IMR-90 (cell line): ENCODE data around the gene ITFG2. TPM values are rescaled to one million over a fixed set of nuclear protein-coding genes. Genes with fewer than 3 reads are reported as not detected.

Experiments used
- ATAC-seq: fragments of 200-7000 bp; cut with Tn5 transposase; 2 replicates; pipeline ENCODE4 v1.9.1; 2020; ENCODE audit warnings: low read depth, mild to moderate bottlenecking, moderate library complexity
- BruUV-seq: library from RNA; stranded (reverse); fragments of 400-500 nt; replicated peaks from 2 replicates; lab custom pipeline; 2021; lab: Mats Ljungman, UMichigan
- CTCF ChIA-PET: fragments of 300-600 bp; formaldehyde crosslinking; extraction: SDS; loops from one replicate; lab custom pipeline; 2021; ENCODE audit warnings: antibody characterized with exemption; lab: Yijun Ruan, JAX
- POLR2A ChIA-PET: fragments of 300-600 bp; sonication (Branson Sonifier 250); formaldehyde crosslinking; loops from one replicate; lab custom pipeline; 2022; ENCODE audit warnings: antibody characterized with exemption; ENCODE audit not compliant: unreplicated experiment; lab: Charles Lee
- DNase-seq: peaks from one replicate; pipeline ENCODE4 v3.0.0; 2013
- H2AFZ ChIP-seq: replicated peaks from 2 replicates; pipeline ENCODE3; 2013; ENCODE audit warnings: low read length, mild to moderate bottlenecking; ENCODE audit not compliant: poor library complexity
- H2AK5ac ChIP-seq: 2 replicates; pipeline ENCODE4 v1.6.1; 2013; ENCODE audit warnings: low read depth, low read length, inconsistent platforms
- H2AK9ac ChIP-seq: replicated peaks from 2 replicates; pipeline ENCODE3; 2013; ENCODE audit warnings: mild to moderate bottlenecking, low read depth, low read length, moderate library complexity; ENCODE audit not compliant: poor library complexity
- H2BK120ac ChIP-seq: 2 replicates; pipeline ENCODE4 v1.6.1; 2013; ENCODE audit warnings: low read depth, low read length, inconsistent platforms
- H2BK15ac ChIP-seq: 3 replicates; pipeline ENCODE4 v1.6.1; 2013; ENCODE audit warnings: low read depth, low read length, inconsistent platforms
- H2BK20ac ChIP-seq: 2 replicates; pipeline ENCODE4 v1.6.1; 2013; ENCODE audit warnings: low read depth, mild to moderate bottlenecking, inconsistent platforms, low read length, moderate library complexity
- H2BK5ac ChIP-seq: 2 replicates; pipeline ENCODE4 v1.6.1; 2013; ENCODE audit warnings: mild to moderate bottlenecking, low read depth, low read length, inconsistent platforms; ENCODE audit not compliant: poor library complexity, severe bottlenecking
- H3K14ac ChIP-seq: replicated peaks from 2 replicates; pipeline ENCODE4 v1.6.1; 2013; ENCODE audit warnings: low read depth, low read length, inconsistent platforms
- H3K18ac ChIP-seq: 2 replicates; pipeline ENCODE4 v1.6.1; 2013; ENCODE audit warnings: low read depth, low read length, control low read depth
- H3K23ac ChIP-seq: 2 replicates; pipeline ENCODE4 v1.6.1; 2013; ENCODE audit warnings: low read depth, low read length, inconsistent platforms
- H3K27ac ChIP-seq: 2 replicates; pipeline ENCODE4 v1.5.1; 2013; ENCODE audit warnings: mild to moderate bottlenecking, control low read depth, low read length; ENCODE audit not compliant: insufficient read depth
- H3K27me3 ChIP-seq: 2 replicates; pipeline ENCODE4 v1.6.1; 2013; ENCODE audit warnings: low read length; ENCODE audit not compliant: control insufficient read depth, insufficient read depth
- H3K36me3 ChIP-seq: 2 replicates; pipeline ENCODE4 v1.6.1; 2013; ENCODE audit warnings: low read length, mixed read lengths; ENCODE audit not compliant: control insufficient read depth, insufficient read depth
- H3K4ac ChIP-seq: 2 replicates; pipeline ENCODE4 v1.6.1; 2013; ENCODE audit warnings: low read depth, low read length, inconsistent platforms
- H3K4me1 ChIP-seq: 2 replicates; pipeline ENCODE4 v1.6.1; 2013; ENCODE audit warnings: low read length, mixed read lengths; ENCODE audit not compliant: control insufficient read depth, insufficient read depth
- H3K4me2 ChIP-seq: 2 replicates; pipeline ENCODE4 v1.6.1; 2013; ENCODE audit warnings: low read depth, mild to moderate bottlenecking, control low read depth, low read length, moderate library complexity
- H3K4me3 ChIP-seq: 2 replicates; pipeline ENCODE4 v1.5.1; 2013; ENCODE audit warnings: low read depth, mild to moderate bottlenecking, control low read depth, low read length, moderate library complexity; ENCODE audit not compliant: insufficient read depth
- H3K56ac ChIP-seq: 2 replicates; pipeline ENCODE4 v1.6.1; 2013; ENCODE audit warnings: low read length, inconsistent platforms; ENCODE audit not compliant: insufficient read depth; ENCODE audit errors: extremely low read depth
- H3K79me1 ChIP-seq, 2 experiments: 2 replicates each; pipeline ENCODE4 v1.6.1; 2013; ENCODE audit warnings: low read length in 2 of 2, inconsistent platforms in 1 of 2, low read depth in 1 of 2
- H3K9ac ChIP-seq: 2 replicates; pipeline ENCODE4 v1.6.1; 2013; ENCODE audit warnings: low read depth, low read length, control low read depth
- H3K9me1 ChIP-seq: 2 replicates; pipeline ENCODE4 v1.6.1; 2013; ENCODE audit warnings: low read length, inconsistent platforms; ENCODE audit not compliant: insufficient read depth
- H3K9me3 ChIP-seq: 2 replicates; pipeline ENCODE4 v1.6.1; 2013; ENCODE audit warnings: low read length; ENCODE audit not compliant: control insufficient read depth, insufficient read depth
- H4K20me1 ChIP-seq: 2 replicates; pipeline ENCODE4 v1.6.1; 2013; ENCODE audit warnings: low read length, inconsistent platforms; ENCODE audit not compliant: insufficient read depth
- H4K5ac ChIP-seq: 2 replicates; pipeline ENCODE4 v1.6.1; 2013; ENCODE audit warnings: mild to moderate bottlenecking, low read depth, low read length, control low read depth
- H4K8ac ChIP-seq, 2 experiments: 2 replicates each; pipeline ENCODE4 v1.6.1; 2013; ENCODE audit warnings: low read depth in 2 of 2, low read length in 2 of 2, control low read depth in 1 of 2, inconsistent platforms in 1 of 2
- H4K91ac ChIP-seq: 2 replicates; pipeline ENCODE4 v1.6.1; 2013; ENCODE audit warnings: low read depth, low read length, inconsistent platforms; ENCODE audit not compliant: insufficient read depth
- BHLHE40 ChIP-seq: fragments of 150-350 bp; IDR thresholded peaks from 2 replicates; pipeline ENCODE4 v1.6.1; 2016; ENCODE audit warnings: mild to moderate bottlenecking, low read depth, low read length
- CEBPB ChIP-seq: IDR thresholded peaks from 2 replicates; pipeline ENCODE4 v1.6.1; 2012; ENCODE audit warnings: low read depth, low read length, improper control_type of control experiment
- CHD1 ChIP-seq: IDR thresholded peaks from 2 replicates; pipeline ENCODE4 v1.6.1; 2012; ENCODE audit warnings: low read depth, low read length, improper control_type of control experiment
- ELK1 ChIP-seq: fragments of 150-350 bp; IDR thresholded peaks from 2 replicates; pipeline ENCODE4 v1.6.1; 2016; ENCODE audit warnings: low read depth, mild to moderate bottlenecking, low read length, moderate library complexity, borderline replicate concordance
- FOS ChIP-seq: fragments of 150-350 bp; IDR thresholded peaks from 2 replicates; pipeline ENCODE4 v1.6.1; 2016; ENCODE audit warnings: low read depth, low read length
- MAFK ChIP-seq: IDR thresholded peaks from 2 replicates; pipeline ENCODE4 v1.6.1; 2012; ENCODE audit warnings: low read depth, low read length, improper control_type of control experiment
- MXI1 ChIP-seq: IDR thresholded peaks from 2 replicates; pipeline ENCODE4 v1.6.1; 2012; ENCODE audit warnings: low read depth, mild to moderate bottlenecking, low read length, moderate library complexity, borderline replicate concordance
- NFE2L2 ChIP-seq: fragments of 150-350 bp; IDR thresholded peaks from 2 replicates; pipeline ENCODE4 v1.6.1; 2016; ENCODE audit warnings: low read depth, mild to moderate bottlenecking, low read length
- POLR2A ChIP-seq: IDR thresholded peaks from 2 replicates; pipeline ENCODE4 v1.6.1; 2012; ENCODE audit warnings: mild to moderate bottlenecking, low read depth, low read length
- RAD21 ChIP-seq: IDR thresholded peaks from 2 replicates; pipeline ENCODE4 v1.6.1; 2012; ENCODE audit warnings: low read length, improper control_type of control experiment
- RCOR1 ChIP-seq: IDR thresholded peaks from 2 replicates; pipeline ENCODE4 v1.6.1; 2012; ENCODE audit warnings: mild to moderate bottlenecking, low read length, improper control_type of control experiment; ENCODE audit not compliant: insufficient replicate concordance
- RFX5 ChIP-seq: IDR thresholded peaks from 2 replicates; pipeline ENCODE4 v1.8.0; 2012; ENCODE audit warnings: low read depth, mild to moderate bottlenecking, low read length, moderate library complexity
- USF2 ChIP-seq: fragments of 150-350 bp; IDR thresholded peaks from 2 replicates; pipeline ENCODE4 v1.6.1; 2017; ENCODE audit warnings: mild to moderate bottlenecking, antibody characterized with exemption, low read length, low read depth
- WGBS, 2 experiments: methylation state at CpG; one replicate each; pipeline versions ENCODE4 v1.1.5 to v1.1.7; 2013; ENCODE audit warnings: missing lambda C conversion rate in 2 of 2; ENCODE audit not compliant: insufficient read length in 1 of 2; ENCODE audit errors: extremely low coverage in 2 of 2; 5-methylcytosine and 5-hydroxymethylcytosine counted together
- dilution Hi-C: fragments of 300-500 bp; cut with HindIII; formaldehyde crosslinking; loops from one replicate; pipeline ENCODE4 v1.14.3; 2018; ENCODE audit warnings: low sequenced_read_pairs; ENCODE audit not compliant: unreplicated experiment
- in situ Hi-C: fragments of 300-500 bp; cut with MboI; formaldehyde crosslinking; loops from 3 replicates; pipeline ENCODE4 v1.14.3; 2019; ENCODE audit warnings: low sequenced_read_pairs, inconsistent platforms, mixed read lengths
- intact Hi-C: fragments of 100-400 bp; cut with micrococcal nuclease; formaldehyde crosslinking; loops from 2 replicates; pipeline ENCODE4 v1.10.0; 2022
- polyA plus RNA-seq, 3 experiments: library from polyadenylated mRNA; depleted of rRNA; stranded (reverse); fragments of >200 nt; gene quantifications; 2 replicates each; pipeline ENCODE4 v1.2.3, GENCODE V29; 2012; ENCODE audit warnings: low replicate concordance in 1 of 3
- total RNA-seq: library from RNA; depleted of rRNA; stranded (reverse); fragments of >200 nt; gene quantifications from 2 replicates; pipeline ENCODE4 v1.2.3, GENCODE V29; 2012

ITFG2 gene
- total and polyA plus RNA-seq, 2 of the 4 experiments (the other 2 are of a cell fraction), result 20.3 to 25.5 TPM

GRCh38 chr12:2801044-2801783, 11.3 kb upstream of the ITFG2 start (continued):
- no peak for TF ChIP-seq NFE2L2

GRCh38 chr12:2803635-2804392, 8.7 kb upstream of the ITFG2 start:
- H2BK15ac ChIP-seq, result no peak overlapping the region
- no peak overlapping the region for H2AK5ac ChIP-seq
- H3K56ac ChIP-seq, result no peak overlapping the region
- no peak overlapping the region for H3K4ac ChIP-seq
- POLR2A ChIA-PET, result no interaction called here
- CTCF ChIA-PET, result no interaction called here
- H3K9ac ChIP-seq, result no peak overlapping the region
- no peak overlapping the region for H2BK20ac ChIP-seq
- no peak overlapping the region for H3K18ac ChIP-seq
- no peak overlapping the region for H2AFZ ChIP-seq
- peaks cover 30% of the 10 kb centered on the region for H3K36me3 ChIP-seq
- peak overlapping the region; percentile 19 for H2BK5ac ChIP-seq
- no peak overlapping the region for H3K27ac ChIP-seq
- in situ Hi-C loops (no loop called here), intact Hi-C loops (no loop called here), dilution Hi-C loops (no loop called here)
- H4K20me1 ChIP-seq, result peaks cover 14% of the 10 kb centered on the region; the same call in 1 of the 2 replicates
- no peak overlapping the region for H4K8ac ChIP-seq
- ATAC-seq, result no peak
- H3K14ac ChIP-seq, result no peak overlapping the region
- H3K9me3 ChIP-seq, result no peaks in the 10 kb centered on the region
- 0 out of 2 replicates have a peak, but pooled peaks cover 13% of the 10 kb centered on the region for H3K9me1 ChIP-seq
- H2AK9ac ChIP-seq, result no peak overlapping the region
- no peak overlapping the region for H3K4me2 ChIP-seq
- 92% methylated on average over 2 of the region's 7 CpGs; no CpG with 5 or more reads in 1 of the 2 experiments for WGBS, 2 experiments
- BruUV-seq, result no TSS peak
- H4K91ac ChIP-seq, result no peak overlapping the region
- DNase-seq, result no peak
- no peaks in the 10 kb centered on the region for H3K27me3 ChIP-seq
- no peak overlapping the region for H3K4me3 ChIP-seq
- peaks cover 5 to 19% of the 10 kb centered on the region in 2 experiments for H3K79me1 ChIP-seq
- H4K5ac ChIP-seq, result no peak overlapping the region
- peaks cover 13% of the 10 kb centered on the region for H3K4me1 ChIP-seq
- H3K23ac ChIP-seq, result no peak overlapping the region; the same call in 1 of the 2 replicates
- no peak overlapping the region for H2BK120ac ChIP-seq
- no peak for TF ChIP-seq MXI1
- TF ChIP-seq MAFK, result no peak
- no peak for TF ChIP-seq BHLHE40
- TF ChIP-seq RCOR1, result no peak
- no peak for TF ChIP-seq CHD1
- no peak for TF ChIP-seq CEBPB
- TF ChIP-seq FOS, result no peak
- no peak for TF ChIP-seq RAD21
- no peak for TF ChIP-seq USF2
- no peak for TF ChIP-seq POLR2A
- no peak for TF ChIP-seq ELK1
- TF ChIP-seq RFX5, result no peak
